Gastroesophageal sphincter (tissue), 4 donors: ENCODE data around the gene MST1R. TPM values are rescaled to one million over a fixed set of nuclear protein-coding genes. Genes with fewer than 3 reads are reported as not detected.

Experiments
- ATAC-seq: fragments of 150-250 bp; one replicate; pipeline ENCODE4 v1.9.1; 2016; ENCODE audit warnings: mild to moderate bottlenecking, moderate library complexity
- H3K27ac ChIP-seq, 4 donors: fragments of 200-600 bp; sonication (generic) in 3 of 4; 1 replicate in 3 of 4; 2 replicates in 1 of 4; pipeline ENCODE4 v1.5.1; 2016 to 2019
- H3K27me3 ChIP-seq: fragments of 200-600 bp; sonication (generic); one replicate; pipeline ENCODE4 v1.5.1; 2019
- H3K36me3 ChIP-seq, 2 donors: fragments of 200-600 bp; sonication (generic); one replicate each; pipeline ENCODE4 v1.5.1; 2019; ENCODE audit warnings: control low read depth in 1 of 2
- H3K4me1 ChIP-seq, 3 donors: fragments of 200-600 bp; sonication (generic); 1 replicate in 2 of 3; 2 replicates in 1 of 3; pipeline ENCODE4 v1.5.1; 2016 to 2019; ENCODE audit warnings: control low read depth in 2 of 3
- H3K4me3 ChIP-seq, 2 donors: fragments of 200-600 bp; sonication (generic); one replicate each; pipeline ENCODE4 v1.5.1; 2019; ENCODE audit warnings: mild to moderate bottlenecking in 1 of 2, moderate library complexity in 1 of 2
- H3K9me3 ChIP-seq, 3 donors: fragments of 200-600 bp; sonication (generic); one replicate each; pipeline ENCODE4 v1.5.1; 2017 to 2019; ENCODE audit warnings: control low read depth in 2 of 3
- CTCF ChIP-seq, 4 experiments: fragments of 200-600 bp in 2 of 4; fragments of 450-650 bp in 2 of 4; sonication (generic) in 1 of 4; IDR thresholded peaks; one replicate each; pipeline ENCODE4 v1.5.1; 2017 to 2019; ENCODE audit warnings: antibody characterized with exemption in 4 of 4, mild to moderate bottlenecking in 2 of 4, moderate library complexity in 2 of 4
- EP300 ChIP-seq: sonication (generic); formaldehyde crosslinking; IDR thresholded peaks from one replicate; pipeline ENCODE4 v1.6.1; 2017; ENCODE audit warnings: antibody characterized with exemption, mild to moderate bottlenecking
- POLR2A ChIP-seq, 2 donors: fragments of 450-650 bp; IDR thresholded peaks; one replicate each; pipeline ENCODE4 v1.6.1; 2017; ENCODE audit warnings: antibody characterized with exemption in 2 of 2, mild to moderate bottlenecking in 2 of 2, moderate library complexity in 1 of 2
- POLR2AphosphoS5 ChIP-seq: sonication (generic); formaldehyde crosslinking; IDR thresholded peaks from one replicate; pipeline ENCODE4 v1.6.1; 2017; ENCODE audit warnings: antibody characterized with exemption
- WGBS, 2 donors: methylation state at CpG; one replicate each; pipeline ENCODE4 v1.1.5; 2018; ENCODE audit warnings: low coverage in 1 of 2; 5-methylcytosine and 5-hydroxymethylcytosine counted together
- total RNA-seq, 4 donors: library from RNA; depleted of rRNA; stranded (reverse); fragments of >200 nt; gene quantifications; one replicate each; pipeline ENCODE4 v1.1.0, GENCODE V29; 2016

The MST1R gene
- total RNA-seq, 4 donors from 2014 or later, result 1.2 to 5.9 (median 2.0) TPM

- no peak for TF ChIP-seq POLR2A (IDR thresholded peaks at IDR 0.05)
- no peak for TF ChIP-seq POLR2AphosphoS5
- TF ChIP-seq CTCF (IDR thresholded peaks at IDR 0.05), result no peak
- no peak for TF ChIP-seq EP300
- Histone ChIP-seq H3K36me3 (no peaks in the 10 kb centered on the region), H3K4me3 (no peak overlapping the region), H3K9me3 (no peaks in the 10 kb centered on the region), H3K4me1 (peaks cover 0 to 16% (median 3%) of the 10 kb centered on the region in 3 donors), H3K27me3 (peaks cover 29% of the 10 kb centered on the region), H3K27ac (no peak overlapping the region)
- 71% methylated on average over 1 of the region's 12 CpGs; no CpG with 5 or more reads in 1 of the 2 donors for WGBS, 2 donors
- ATAC-seq, result no peak
Measured at GRCh38 chr3:49859576-49860305, 43.9 kb downstream of the MST1R start.

- peak; percentile 99 for ATAC-seq
- WGBS, 2 donors, result 3 to 17% methylated on average over 7 to 15 of the region's 52 CpGs
- TF ChIP-seq POLR2A (IDR thresholded peaks at IDR 0.05) (peak in 1 of 2 donors; percentile 45), POLR2AphosphoS5 (peak; percentile 60), EP300 (no peak), CTCF (IDR thresholded peaks at IDR 0.05) (no peak)
- Histone ChIP-seq H3K4me1 (peaks cover 0 to 16% (median 3%) of the 10 kb centered on the region in 3 donors), H3K36me3 (no peaks in the 10 kb centered on the region), H3K27ac (peak within 1 kb of the TSS; percentile 31 to 87 (median 82)), H3K27me3 (no peaks in the 10 kb centered on the region), H3K9me3 (no peaks in the 10 kb centered on the region), H3K4me3 (peak within 1 kb of the TSS; percentile 28 to 62)
Measured at GRCh38 chr3:49856181-49857005, 47.3 kb downstream of the MST1R start, which contains the start of gene TRAIP. TSS of gene TRAIP (minus strand) at chr3:49856564. CDS start at chr3:49856453, 111 bp downstream.

GRCh38 chr3:49855662-49856061 is 48.0 kb downstream of the MST1R start:
- H3K4me3 ChIP-seq, result peak overlapping the region in 1 of 2 donors; percentile 62
- ATAC-seq, result no peak
- H3K9me3 ChIP-seq, result no peaks in the 10 kb centered on the region
- H3K27me3 ChIP-seq, result no peaks in the 10 kb centered on the region
- peaks cover 0 to 16% (median 3%) of the 10 kb centered on the region in 3 donors for H3K4me1 ChIP-seq
- TF ChIP-seq POLR2AphosphoS5 (no peak), POLR2A (IDR thresholded peaks at IDR 0.05) (no peak), EP300 (no peak)
- 39 to 46% methylated on average over 3 to 5 of the region's 5 CpGs for WGBS, 2 donors
- H3K36me3 ChIP-seq, result no peaks in the 10 kb centered on the region
- H3K27ac ChIP-seq, result no peak overlapping the region

- TF ChIP-seq POLR2AphosphoS5, result no peak
- TF ChIP-seq EP300, result no peak
- no peak for TF ChIP-seq CTCF (IDR thresholded peaks at IDR 0.05)
- Histone ChIP-seq H3K36me3 (peaks cover 0 to 24% of the 10 kb centered on the region in 2 donors), H3K9me3 (no peaks in the 10 kb centered on the region), H3K27ac (no peak overlapping the region), H3K4me1 (peaks cover 0 to 9% (median 0%) of the 10 kb centered on the region in 3 donors), H3K27me3 (no peaks in the 10 kb centered on the region), H3K4me3 (no peak overlapping the region)
- ATAC-seq, result no peak
- 72 to 96% methylated on average over 3 of the region's 3 CpGs for WGBS, 2 donors
Measured at GRCh38 chr3:49845694-49846093, 58.0 kb downstream of the MST1R start.

GRCh38 chr3:49844464-49845183 is 59.0 kb downstream of the MST1R start:
- Histone ChIP-seq H3K27me3 (no peaks in the 10 kb centered on the region), H3K4me1 (peaks cover 0 to 20% (median 6%) of the 10 kb centered on the region in 3 donors), H3K4me3 (no peak overlapping the region), H3K9me3 (no peaks in the 10 kb centered on the region), H3K27ac (no peak overlapping the region), H3K36me3 (peaks cover 0 to 24% of the 10 kb centered on the region in 2 donors)
- TF ChIP-seq POLR2AphosphoS5, result no peak
- no peak for TF ChIP-seq EP300
- no peak for TF ChIP-seq CTCF (IDR thresholded peaks at IDR 0.05)
- TF ChIP-seq POLR2A (IDR thresholded peaks at IDR 0.05), result no peak
- no peak for ATAC-seq
- 74% methylated on average over 4 of the region's 5 CpGs; no CpG with 5 or more reads in 1 of the 2 donors for WGBS, 2 donors
